KMS-11 (cell line): ENCODE measurements around the gene ANGPT4.

Source experiments
- H2AFZ ChIP-seq: fragments of 200-600 bp; sonication (generic); 2 replicates; pipeline ENCODE4 v1.6.1; 2016; ENCODE audit warnings: antibody characterized with exemption, mixed run types, low read depth
- H3K27ac ChIP-seq: fragments of 200-600 bp; sonication (generic); 2 replicates; pipeline ENCODE4 v1.6.1; 2016; ENCODE audit warnings: mild to moderate bottlenecking, mixed run types
- H3K27me3 ChIP-seq: fragments of 200-600 bp; sonication (generic); 2 replicates; pipeline ENCODE4 v1.6.1; 2017; ENCODE audit warnings: mild to moderate bottlenecking, low read depth, mixed run types, moderate library complexity; ENCODE audit not compliant: insufficient read depth
- H3K36me3 ChIP-seq: fragments of 200-600 bp; sonication (generic); 2 replicates; pipeline ENCODE4 v1.6.1; 2017; ENCODE audit warnings: mild to moderate bottlenecking, mixed run types; ENCODE audit not compliant: insufficient read depth
- H3K4me1 ChIP-seq: fragments of 200-600 bp; sonication (generic); 2 replicates; pipeline ENCODE4 v1.6.1; 2016; ENCODE audit warnings: mild to moderate bottlenecking, low read depth, mixed run types; ENCODE audit not compliant: poor library complexity, severe bottlenecking
- H3K4me2 ChIP-seq: fragments of 200-600 bp; sonication (generic); 2 replicates; pipeline ENCODE4 v1.7.0; 2016; ENCODE audit warnings: mild to moderate bottlenecking, mixed run types
- H3K4me3 ChIP-seq: fragments of 200-600 bp; sonication (generic); IDR thresholded peaks from 2 replicates; pipeline ENCODE4 v1.6.1; 2017; ENCODE audit warnings: low read depth, low read length, mixed read lengths; ENCODE audit not compliant: insufficient read depth
- H3K79me2 ChIP-seq: fragments of 200-600 bp; sonication (generic); 2 replicates; pipeline ENCODE4 v1.6.1; 2016; ENCODE audit warnings: low read depth, mixed run types; ENCODE audit not compliant: insufficient read depth
- H3K9ac ChIP-seq: fragments of 200-600 bp; sonication (generic); 2 replicates; pipeline ENCODE4 v1.6.1; 2016; ENCODE audit warnings: mild to moderate bottlenecking, mixed run types
- H4K20me1 ChIP-seq: fragments of 200-600 bp; sonication (generic); 2 replicates; pipeline ENCODE4 v1.6.1; 2016; ENCODE audit warnings: mild to moderate bottlenecking, mixed run types; ENCODE audit not compliant: insufficient read depth
- TF ChIP-seq, protein P1 (sequence below): fragments of 200-600 bp; sonication (generic); conservative IDR thresholded peaks from 2 replicates; pipeline ENCODE4 v1.6.1; 2017; ENCODE audit warnings: low read depth, mild to moderate bottlenecking, antibody characterized with exemption, low read length, moderate library complexity, mixed read lengths

Gene ANGPT4

DNA sequence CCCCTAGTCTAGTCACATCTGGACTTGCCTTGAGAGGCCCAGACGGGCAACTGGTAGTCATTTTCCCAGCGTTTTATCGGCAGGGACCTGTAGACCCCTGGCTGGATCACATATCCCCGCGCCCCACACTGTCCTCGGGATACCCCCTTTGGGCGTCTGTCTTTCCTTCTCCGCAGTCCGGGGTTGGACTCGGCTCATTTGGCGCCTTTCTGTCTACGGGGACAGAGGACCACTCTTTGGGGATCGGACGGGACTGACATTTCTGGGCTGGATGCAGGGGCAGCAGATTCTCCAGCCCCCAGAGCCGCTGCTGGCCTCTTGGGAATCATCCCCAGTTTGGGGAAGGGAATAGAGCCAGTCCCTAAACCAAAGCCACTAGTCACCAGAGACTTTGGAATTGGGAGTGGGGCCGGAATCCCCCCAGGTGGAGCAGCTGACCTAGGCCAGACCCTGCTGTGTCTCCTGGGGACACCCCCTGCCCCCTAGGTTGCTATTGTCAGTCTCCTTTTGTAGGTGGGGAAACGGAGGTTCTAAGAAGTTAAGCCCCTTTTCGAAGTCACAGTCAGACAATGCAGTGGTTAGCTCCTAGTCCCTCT is 81.9 kb downstream of the ANGPT4 start:
- Histone ChIP-seq H3K4me3 (no peak overlapping the region), H3K4me1 (peaks cover 74% of the 10 kb centered on the region), H3K36me3 (no peaks in the 10 kb centered on the region), H3K4me2 (peak overlapping the region; percentile 97), H2AFZ (peak overlapping the region; percentile 60), H4K20me1 (no peaks in the 10 kb centered on the region), H3K27ac (peak overlapping the region; percentile 57), H3K27me3 (no peaks in the 10 kb centered on the region), H3K79me2 (peaks cover 54% of the 10 kb centered on the region), H3K9ac (peak overlapping the region; percentile 79)
- TF ChIP-seq, protein P1, sequence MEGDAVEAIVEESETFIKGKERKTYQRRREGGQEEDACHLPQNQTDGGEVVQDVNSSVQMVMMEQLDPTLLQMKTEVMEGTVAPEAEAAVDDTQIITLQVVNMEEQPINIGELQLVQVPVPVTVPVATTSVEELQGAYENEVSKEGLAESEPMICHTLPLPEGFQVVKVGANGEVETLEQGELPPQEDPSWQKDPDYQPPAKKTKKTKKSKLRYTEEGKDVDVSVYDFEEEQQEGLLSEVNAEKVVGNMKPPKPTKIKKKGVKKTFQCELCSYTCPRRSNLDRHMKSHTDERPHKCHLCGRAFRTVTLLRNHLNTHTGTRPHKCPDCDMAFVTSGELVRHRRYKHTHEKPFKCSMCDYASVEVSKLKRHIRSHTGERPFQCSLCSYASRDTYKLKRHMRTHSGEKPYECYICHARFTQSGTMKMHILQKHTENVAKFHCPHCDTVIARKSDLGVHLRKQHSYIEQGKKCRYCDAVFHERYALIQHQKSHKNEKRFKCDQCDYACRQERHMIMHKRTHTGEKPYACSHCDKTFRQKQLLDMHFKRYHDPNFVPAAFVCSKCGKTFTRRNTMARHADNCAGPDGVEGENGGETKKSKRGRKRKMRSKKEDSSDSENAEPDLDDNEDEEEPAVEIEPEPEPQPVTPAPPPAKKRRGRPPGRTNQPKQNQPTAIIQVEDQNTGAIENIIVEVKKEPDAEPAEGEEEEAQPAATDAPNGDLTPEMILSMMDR: no peak

DNA sequence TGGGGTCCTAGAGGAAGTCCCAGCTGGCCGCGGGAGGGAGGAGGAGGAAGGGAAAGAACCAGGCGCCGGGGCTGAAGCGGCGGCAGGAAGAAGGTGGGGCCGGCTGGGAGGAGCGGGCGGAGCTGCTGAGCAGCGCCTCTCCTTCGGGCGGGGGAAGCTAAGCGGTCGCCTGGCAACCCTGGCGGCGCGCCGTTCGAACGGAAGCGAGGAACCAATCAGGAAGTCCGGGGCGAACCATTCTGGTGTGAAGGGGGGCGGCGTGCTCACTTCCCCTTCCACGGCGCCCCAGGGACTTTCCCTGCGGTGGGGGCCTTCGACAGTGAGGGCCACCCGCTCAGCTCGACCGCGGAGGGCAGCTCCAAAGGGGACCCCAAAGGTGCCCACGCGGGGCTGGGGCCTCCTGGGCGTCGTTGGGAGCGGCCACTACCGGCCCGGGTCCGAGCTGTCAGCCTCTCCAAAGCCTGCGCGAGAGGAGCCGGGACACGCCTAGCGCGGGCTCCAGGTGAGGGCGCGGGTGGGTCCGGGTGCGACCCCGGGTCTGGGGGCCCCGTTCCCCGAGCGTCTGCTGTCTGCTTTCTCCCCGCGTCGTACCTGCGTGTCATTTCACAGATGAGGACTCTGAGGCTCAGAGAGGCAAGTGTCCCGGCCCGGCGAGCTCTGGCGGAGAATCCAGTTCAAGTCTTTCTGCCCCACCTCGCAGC is 82.5 kb downstream of the ANGPT4 start, which contains the start of gene FAM110A:
Gene FAM110A, plus strand, starts transcription at position 266 of the 701 bp plus-strand sequence. CDS start 11,090 bp downstream, outside the sequence.
- H3K9ac ChIP-seq: peak within 1 kb of the TSS; percentile 79
- peaks cover 80% of the 10 kb centered on the region for H3K4me1 ChIP-seq
- H3K27ac ChIP-seq: peak within 1 kb of the TSS; percentile 57
- H4K20me1 ChIP-seq: no peaks in the 10 kb centered on the region
- peak within 1 kb of the TSS; percentile 60 for H2AFZ ChIP-seq
- no peaks in the 10 kb centered on the region for H3K27me3 ChIP-seq
- H3K4me3 ChIP-seq: no peak within 1 kb of the TSS
- H3K79me2 ChIP-seq: peaks cover 48% of the 10 kb centered on the region
- no peaks in the 10 kb centered on the region for H3K36me3 ChIP-seq
- H3K4me2 ChIP-seq: peak within 1 kb of the TSS; percentile 97
- TF ChIP-seq, protein P1: no peak

DNA sequence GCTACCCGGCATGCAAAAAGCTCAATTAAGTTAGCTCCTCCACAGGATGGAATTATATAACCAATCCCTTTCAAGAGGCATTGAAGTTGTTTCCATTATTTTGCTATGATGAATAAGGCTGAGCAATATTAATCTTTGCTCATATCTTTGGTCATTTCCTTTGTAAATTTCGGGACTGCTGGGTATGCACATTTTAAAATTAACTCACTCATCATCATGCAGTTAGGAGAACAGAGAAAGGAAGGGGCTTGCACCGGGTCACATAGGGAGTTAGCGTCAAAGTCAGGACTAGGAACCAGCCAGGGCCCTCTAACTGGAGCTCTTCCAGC is 83.0 kb downstream of the ANGPT4 start:
- H3K27me3 ChIP-seq: no peaks in the 10 kb centered on the region
- TF ChIP-seq, protein P1: no peak
- peak overlapping the region; percentile 60 for H2AFZ ChIP-seq
- H4K20me1 ChIP-seq: no peaks in the 10 kb centered on the region
- H3K27ac ChIP-seq: peak overlapping the region; percentile 57; the same call in 1 of the 2 replicates
- peaks cover 43% of the 10 kb centered on the region for H3K79me2 ChIP-seq
- no peak overlapping the region for H3K4me3 ChIP-seq
- H3K9ac ChIP-seq: peak overlapping the region; percentile 79
- no peaks in the 10 kb centered on the region for H3K36me3 ChIP-seq
- H3K4me1 ChIP-seq: peaks cover 81% of the 10 kb centered on the region
- peak overlapping the region; percentile 92 for H3K4me2 ChIP-seq

- H2AFZ ChIP-seq: no peak overlapping the region
- H3K4me1 ChIP-seq: peaks cover 81% of the 10 kb centered on the region
- H3K36me3 ChIP-seq: no peaks in the 10 kb centered on the region
- H3K79me2 ChIP-seq: peaks cover 31% of the 10 kb centered on the region
- TF ChIP-seq, protein P1: no peak
- no peak overlapping the region for H3K4me3 ChIP-seq
- no peaks in the 10 kb centered on the region for H3K27me3 ChIP-seq
- peak overlapping the region; percentile 97; the same call in 1 of the 2 replicates for H3K27ac ChIP-seq
- H3K4me2 ChIP-seq: 0 out of 2 replicates have a peak overlapping the region, but pooled peaks have one; percentile 37
- no peak overlapping the region; the same call in 1 of the 2 replicates for H3K9ac ChIP-seq
- H4K20me1 ChIP-seq: no peaks in the 10 kb centered on the region
Observed at GRCh38 chr20:831956-832355, 84.2 kb downstream of the ANGPT4 start.
